HFF-Myc (cell line): Measurements from ENCODE around the gene PDE1A.

ENCODE experiments used
- DNase-seq: peaks from one replicate; pipeline ENCODE4 v3.0.0-alpha.2; 2011; ENCODE audit warnings: low read depth; ENCODE audit errors: extremely low read depth
- H3K4me3 ChIP-seq: replicated peaks from 2 replicates; pipeline ENCODE4 v1.5.1; 2011; ENCODE audit warnings: low read depth, mild to moderate bottlenecking, control low read depth, low read length
- CTCF ChIP-seq: IDR thresholded peaks from 2 replicates; pipeline ENCODE4 v1.5.1; 2012; ENCODE audit warnings: mild to moderate bottlenecking, low read depth, low read length, control low read depth; ENCODE audit errors: missing control alignments

The PDE1A gene

GRCh38 chr2:182432051-182432450 is 5.2 kb upstream of the PDE1A start:
- no peak for TF ChIP-seq CTCF
- no peak for DNase-seq

DNA sequence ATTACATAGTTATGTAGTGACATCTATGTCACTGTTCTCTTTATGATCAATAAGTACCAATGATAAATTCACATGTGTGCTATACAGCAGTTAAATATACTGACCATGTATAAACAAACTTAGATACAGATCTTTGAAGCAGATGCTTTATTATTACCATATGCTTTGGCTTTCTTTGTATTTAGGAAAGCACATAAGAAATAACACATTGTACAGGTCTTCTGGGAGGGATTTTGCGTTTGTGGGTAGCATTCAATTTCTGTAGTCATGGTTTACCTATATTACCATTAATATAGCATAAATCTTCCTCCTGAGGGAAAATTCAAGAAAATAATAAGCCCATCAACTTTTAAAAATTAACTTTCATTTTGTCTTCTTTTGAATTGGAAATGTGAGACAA is 1.6 kb upstream of the PDE1A start:
- TF ChIP-seq CTCF: no peak
- no peak overlapping the region for H3K4me3 ChIP-seq
- DNase-seq: no peak

More at GRCh38 chr2:182432051-182432450, 5.2 kb upstream of the PDE1A start:
- no peak overlapping the region for H3K4me3 ChIP-seq

GRCh38 chr2:182426082-182426917 is 536 bp downstream of the PDE1A start:
- no peak overlapping the region for H3K4me3 ChIP-seq
- no peak for DNase-seq
- TF ChIP-seq CTCF: no peak

- DNase-seq: no peak
Measured at GRCh38 chr2:182422864-182423263, 4.0 kb downstream of the PDE1A start.

DNA sequence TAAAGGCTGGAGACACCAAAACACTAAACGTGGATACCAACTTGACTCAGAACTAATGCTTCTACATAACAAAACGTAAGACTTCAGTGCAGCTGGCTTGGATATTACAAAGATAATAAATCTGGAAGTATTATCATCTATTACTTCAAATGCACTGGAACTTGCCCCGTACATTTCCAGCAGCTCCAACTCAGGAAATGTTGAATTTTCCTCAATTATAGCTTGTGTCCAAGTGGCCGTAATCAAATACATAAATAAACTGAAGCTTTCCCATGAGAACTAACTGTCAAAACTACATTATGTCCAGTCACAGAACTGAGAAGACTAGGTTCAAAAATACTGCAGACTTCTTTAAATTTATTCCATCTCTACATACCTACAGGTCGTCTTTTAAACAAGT is 6.2 kb downstream of the PDE1A start:
- no peak for TF ChIP-seq CTCF
- H3K4me3 ChIP-seq: no peak overlapping the region
- no peak for DNase-seq

More at GRCh38 chr2:182422864-182423263, 4.0 kb downstream of the PDE1A start:
- TF ChIP-seq CTCF: no peak
- no peak overlapping the region for H3K4me3 ChIP-seq

DNA sequence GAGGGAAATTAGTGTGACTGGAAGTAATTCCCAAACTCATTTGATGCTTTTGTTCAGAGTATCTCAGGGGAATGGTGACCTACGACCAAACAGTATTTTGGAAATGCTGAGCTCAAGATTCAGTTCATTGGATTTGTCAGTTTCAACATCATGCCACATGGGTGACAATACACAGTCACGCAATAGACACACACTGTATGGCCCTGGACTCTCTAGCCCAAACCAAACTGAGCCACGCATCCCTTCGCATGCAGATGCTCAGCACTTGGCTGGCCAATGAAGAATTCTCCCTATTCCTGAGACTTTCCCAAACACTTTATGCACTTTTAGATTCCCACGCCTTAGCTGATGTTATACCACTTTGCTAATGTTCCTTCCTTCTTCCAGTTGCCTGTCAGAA is 10.0 kb downstream of the PDE1A start:
- H3K4me3 ChIP-seq: no peak overlapping the region
- no peak for DNase-seq
- no peak for TF ChIP-seq CTCF

GRCh38 chr2:182416191-182416590 is 10.6 kb downstream of the PDE1A start:
- no peak for TF ChIP-seq CTCF
- DNase-seq: no peak

More at GRCh38 chr2:182416191-182416590, 10.6 kb downstream of the PDE1A start:
- H3K4me3 ChIP-seq: no peak overlapping the region
